AG04450 (cell line): Measurements from ENCODE around the gene MRTFA. TPM values are rescaled to one million over a fixed set of nuclear protein-coding genes. Genes with fewer than 3 reads are reported as not detected.

Experiments used
- CTCF ChIA-PET: fragments of 300-600, 350-600 bp; formaldehyde crosslinking; extraction: SDS; loops from one replicate; lab custom pipeline; 2022; ENCODE audit warnings: antibody characterized with exemption, inconsistent platforms; lab: Charles Lee
- POLR2A ChIA-PET: fragments of 350-600 bp; formaldehyde crosslinking; extraction: SDS; loops from one replicate; lab custom pipeline; 2021; ENCODE audit warnings: antibody characterized with exemption, inconsistent platforms; lab: Yijun Ruan, JAX
- DNase-seq: peaks from one replicate; pipeline ENCODE4 v3.0.0-alpha.2; 2011; ENCODE audit warnings: low read depth, low spot score
- H3K27ac ChIP-seq: one replicate; pipeline ENCODE4 v1.5.1; 2012; ENCODE audit warnings: low read depth, low read length, control low read depth
- H3K27me3 ChIP-seq: one replicate; pipeline ENCODE4 v1.6.0; 2012; ENCODE audit warnings: low read length; ENCODE audit not compliant: control insufficient read depth, insufficient read depth
- H3K4me3 ChIP-seq: 2 replicates; pipeline ENCODE4 v1.5.1; 2011; ENCODE audit warnings: mild to moderate bottlenecking, low read depth, low read length, control low read depth
- H3K9me3 ChIP-seq: 2 replicates; pipeline ENCODE4 v1.5.1; 2012; ENCODE audit warnings: low read length; ENCODE audit not compliant: control insufficient read depth, insufficient read depth
- polyA plus RNA-seq: library from polyadenylated mRNA; depleted of rRNA; stranded (reverse); fragments of >200 nt; gene quantifications from 2 replicates; pipeline ENCODE4 v1.2.3, GENCODE V29; 2011
- TF ChIP-seq, protein P1 (sequence below): IDR thresholded peaks from 2 replicates; pipeline ENCODE4 v1.5.1; 2011; ENCODE audit warnings: low read depth, low read length, control low read depth, inconsistent platforms

The MRTFA gene
- polyA plus RNA-seq, 1 experiment = 6.8 TPM

DNA sequence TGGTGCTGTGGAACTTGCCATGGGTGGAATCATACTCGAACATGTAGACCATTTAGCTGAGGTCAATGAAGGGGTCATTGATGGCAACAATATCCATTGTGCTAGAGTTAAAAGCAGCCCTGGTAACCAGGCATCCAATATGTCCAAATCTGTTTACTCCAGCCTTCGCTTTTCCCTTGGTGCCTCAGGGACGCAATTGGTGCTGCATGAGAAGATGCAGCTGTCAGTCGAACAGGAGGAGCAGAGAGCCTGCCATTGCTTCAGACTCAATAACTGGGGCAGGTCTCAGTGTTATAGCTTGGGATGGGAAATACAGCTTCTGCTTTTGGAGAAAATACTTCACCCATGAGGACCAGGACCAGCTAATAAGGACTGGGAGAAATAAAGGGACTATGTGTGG, 37.8 kb upstream of the MRTFA start:
- H3K27me3 ChIP-seq = no peaks in the 10 kb centered on the region
- ChIA-PET POLR2A (interaction anchor here (0.6 kb wide), 1 partner anchor 1178 kb away, joined by 3 read pairs; no protein-coding TSS in a partner anchor), CTCF (interaction anchor here (0.6 to 2.7 kb wide), 3 partner anchors 9 to 85 kb away, joined by 5 to 7 read pairs (median 7); no protein-coding TSS in a partner anchor)
- H3K9me3 ChIP-seq = no peaks in the 10 kb centered on the region
- DNase-seq = no peak
- no peak overlapping the region for H3K27ac ChIP-seq
- TF ChIP-seq, protein P1, sequence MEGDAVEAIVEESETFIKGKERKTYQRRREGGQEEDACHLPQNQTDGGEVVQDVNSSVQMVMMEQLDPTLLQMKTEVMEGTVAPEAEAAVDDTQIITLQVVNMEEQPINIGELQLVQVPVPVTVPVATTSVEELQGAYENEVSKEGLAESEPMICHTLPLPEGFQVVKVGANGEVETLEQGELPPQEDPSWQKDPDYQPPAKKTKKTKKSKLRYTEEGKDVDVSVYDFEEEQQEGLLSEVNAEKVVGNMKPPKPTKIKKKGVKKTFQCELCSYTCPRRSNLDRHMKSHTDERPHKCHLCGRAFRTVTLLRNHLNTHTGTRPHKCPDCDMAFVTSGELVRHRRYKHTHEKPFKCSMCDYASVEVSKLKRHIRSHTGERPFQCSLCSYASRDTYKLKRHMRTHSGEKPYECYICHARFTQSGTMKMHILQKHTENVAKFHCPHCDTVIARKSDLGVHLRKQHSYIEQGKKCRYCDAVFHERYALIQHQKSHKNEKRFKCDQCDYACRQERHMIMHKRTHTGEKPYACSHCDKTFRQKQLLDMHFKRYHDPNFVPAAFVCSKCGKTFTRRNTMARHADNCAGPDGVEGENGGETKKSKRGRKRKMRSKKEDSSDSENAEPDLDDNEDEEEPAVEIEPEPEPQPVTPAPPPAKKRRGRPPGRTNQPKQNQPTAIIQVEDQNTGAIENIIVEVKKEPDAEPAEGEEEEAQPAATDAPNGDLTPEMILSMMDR = no peak
- no peak overlapping the region for H3K4me3 ChIP-seq

DNA sequence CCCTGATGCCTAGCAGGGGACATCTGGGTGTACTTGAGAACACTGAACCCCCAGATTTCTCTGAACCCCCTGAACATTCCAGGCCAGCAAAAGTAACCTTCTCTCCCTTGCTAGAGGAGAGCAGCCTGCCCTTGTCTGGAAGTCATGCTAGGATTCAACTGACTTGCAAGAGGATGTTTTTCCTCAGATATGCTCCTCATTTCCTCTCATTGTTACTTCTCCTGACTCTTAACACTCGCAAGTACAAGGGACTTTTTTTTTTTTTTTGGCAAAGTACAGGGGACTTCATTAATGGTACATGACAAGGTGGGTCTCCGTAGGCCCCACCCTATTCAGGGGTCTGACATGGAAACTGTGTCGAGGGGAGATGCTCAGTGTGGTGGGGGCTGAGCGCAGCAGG, 36.5 kb upstream of the MRTFA start:
- Histone ChIP-seq H3K4me3 (no peak overlapping the region), H3K9me3 (no peaks in the 10 kb centered on the region; the same call in 1 of the 2 replicates), H3K27ac (no peak overlapping the region), H3K27me3 (no peaks in the 10 kb centered on the region)
- ChIA-PET POLR2A (no interaction called here), CTCF (interaction anchor here (2.7 kb wide), 1 partner anchor 10 kb away, joined by 7 read pairs; no protein-coding TSS in a partner anchor)
- TF ChIP-seq, protein P1 = no peak
- no peak for DNase-seq

GRCh38 chr22:40671796-40672360, 35.4 kb upstream of the MRTFA start:
- CTCF ChIA-PET = interaction anchor here (2.7 kb wide), 1 partner anchor 11 kb away, joined by 7 read pairs; no protein-coding TSS in a partner anchor
- TF ChIP-seq, protein P1 = no peak
- no peak for DNase-seq
- Histone ChIP-seq H3K27ac (no peak overlapping the region), H3K27me3 (no peaks in the 10 kb centered on the region), H3K9me3 (no peaks in the 10 kb centered on the region; the same call in 1 of the 2 replicates), H3K4me3 (no peak overlapping the region)
- POLR2A ChIA-PET = interaction anchor here (0.6 kb wide), 1 partner anchor 51 kb away, joined by 4 read pairs; no protein-coding TSS in a partner anchor

- POLR2A ChIA-PET = interaction anchor here (0.6 kb wide), 1 partner anchor 50 kb away, joined by 4 read pairs; no protein-coding TSS in a partner anchor
- no peak for DNase-seq
- TF ChIP-seq, protein P1 = no peak
- CTCF ChIA-PET = interaction anchor here (2.7 kb wide), 1 partner anchor 12 kb away, joined by 7 read pairs; no protein-coding TSS in a partner anchor
- Histone ChIP-seq H3K27ac (no peak overlapping the region), H3K4me3 (no peak overlapping the region), H3K27me3 (no peaks in the 10 kb centered on the region), H3K9me3 (no peaks in the 10 kb centered on the region; the same call in 1 of the 2 replicates)
Observed at GRCh38 chr22:40671369-40671768, 34.9 kb upstream of the MRTFA start.

DNA sequence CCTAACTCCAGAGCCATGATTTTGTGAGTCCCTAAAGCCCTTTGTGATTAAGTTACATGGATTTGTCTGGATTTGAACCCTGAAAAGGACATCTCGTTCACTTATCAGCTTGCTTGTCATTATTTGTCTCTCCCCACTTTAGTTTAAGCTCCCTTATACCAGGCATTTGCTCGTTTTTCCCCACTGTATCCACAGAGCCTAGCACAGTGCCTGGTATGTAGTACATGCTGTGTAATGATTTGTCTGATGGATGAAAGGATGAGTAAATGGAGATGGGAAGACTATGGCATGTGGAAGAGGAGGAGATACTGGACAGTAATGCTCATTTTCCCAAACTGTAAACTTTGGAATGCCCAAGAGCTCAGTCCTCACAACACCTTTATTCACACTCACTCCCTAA, 33.5 kb upstream of the MRTFA start:
- ChIA-PET CTCF (no interaction called here), POLR2A (no interaction called here)
- no peaks in the 10 kb centered on the region for H3K27me3 ChIP-seq
- TF ChIP-seq, protein P1 = no peak
- no peak for DNase-seq
- H3K4me3 ChIP-seq = no peak overlapping the region
- no peak overlapping the region for H3K27ac ChIP-seq
- H3K9me3 ChIP-seq = no peaks in the 10 kb centered on the region; the same call in 1 of the 2 replicates
